Neural cell (in vitro differentiated cells): Measurements from ENCODE around the gene COBL. TPM values are rescaled to one million over a fixed set of nuclear protein-coding genes. Genes with fewer than 3 reads are reported as not detected.

Experiments
- H2AFZ ChIP-seq: fragments of 200-600, 300-800 bp; sonication (generic), shearing (Covaris generic); 2 replicates; pipeline ENCODE4 v1.6.0; 2014; ENCODE audit warnings: low read depth, mild to moderate bottlenecking, antibody characterized with exemption, low read length, moderate library complexity
- H3F3A ChIP-seq: fragments of 200-600 bp; shearing (Covaris generic); 2 replicates; pipeline ENCODE4 v1.6.1; 2016; ENCODE audit warnings: mild to moderate bottlenecking, moderate library complexity, mixed read lengths, antibody characterized with exemption, low read length; ENCODE audit not compliant: insufficient read depth, poor library complexity, severe bottlenecking
- H3K27ac ChIP-seq: fragments of 200-600, 300-800 bp; sonication (generic), shearing (Covaris generic); 2 replicates; pipeline ENCODE4 v1.5.1; 2014; ENCODE audit warnings: mild to moderate bottlenecking, low read length, moderate library complexity
- H3K27me3 ChIP-seq: fragments of 300-800, 200-600 bp; sonication (generic), shearing (Covaris generic); 2 replicates; pipeline ENCODE4 v1.6.0; 2014; ENCODE audit warnings: mild to moderate bottlenecking, low read depth, low read length, moderate library complexity; ENCODE audit not compliant: insufficient read depth
- H3K36me3 ChIP-seq: fragments of 300-800, 200-600 bp; sonication (generic), shearing (Covaris generic); 2 replicates; pipeline ENCODE4 v1.5.1; 2014; ENCODE audit warnings: mild to moderate bottlenecking, antibody characterized with exemption, low read length, moderate library complexity; ENCODE audit not compliant: insufficient read depth
- H3K4me2 ChIP-seq: fragments of 300-800, 200-600 bp; sonication (generic), shearing (Covaris generic); 2 replicates; pipeline ENCODE4 v1.6.0; 2014; ENCODE audit warnings: mild to moderate bottlenecking, low read length
- H3K4me3 ChIP-seq: fragments of 300-800, 200-600 bp; sonication (generic), shearing (Covaris generic); 2 replicates; pipeline ENCODE4 v1.5.1; 2014; ENCODE audit warnings: mild to moderate bottlenecking, low read length, moderate library complexity
- H3K79me2 ChIP-seq: fragments of 200-600 bp; shearing (Covaris generic); replicated peaks from 2 replicates; pipeline ENCODE4 v1.6.0; 2014; ENCODE audit warnings: mild to moderate bottlenecking, low read length, moderate library complexity; ENCODE audit not compliant: insufficient read depth
- H3K9ac ChIP-seq: fragments of 300-800, 200-600 bp; sonication (generic), shearing (Covaris generic); 2 replicates; pipeline ENCODE4 v1.6.1; 2016; ENCODE audit warnings: mild to moderate bottlenecking, low read length, mixed read lengths
- H3K9me2 ChIP-seq: fragments of 200-600 bp; shearing (Covaris generic); 2 replicates; pipeline ENCODE4 v1.6.1; 2016; ENCODE audit warnings: mild to moderate bottlenecking, low read length, mixed read lengths; ENCODE audit not compliant: insufficient read depth
- H3K9me3 ChIP-seq: fragments of 200-600, 300-800 bp; sonication (generic), shearing (Covaris generic); 2 replicates; pipeline ENCODE4 v1.6.1; 2016; ENCODE audit warnings: mild to moderate bottlenecking, mixed run types, low read length, moderate library complexity, mixed read lengths
- H4K20me1 ChIP-seq: fragments of 200-600 bp; shearing (Covaris generic); 2 replicates; pipeline ENCODE4 v1.6.1; 2016; ENCODE audit warnings: mild to moderate bottlenecking, mixed run types; ENCODE audit not compliant: insufficient read depth
- CTCF ChIP-seq: fragments of 450-650 bp; IDR thresholded peaks from 2 replicates; pipeline ENCODE4 v1.5.1; 2014; ENCODE audit warnings: antibody characterized with exemption, mild to moderate bottlenecking, moderate library complexity; ENCODE audit not compliant: poor library complexity, severe bottlenecking
- EP300 ChIP-seq: fragments of 450-650 bp; conservative IDR thresholded peaks from 2 replicates; pipeline ENCODE4 v1.6.1; 2014; ENCODE audit warnings: antibody characterized with exemption, mild to moderate bottlenecking, moderate library complexity; ENCODE audit not compliant: poor library complexity, severe bottlenecking
- EZH2 ChIP-seq: fragments of 200-600, 300-800 bp; shearing (Covaris generic), sonication (generic); IDR thresholded peaks from 2 replicates; pipeline ENCODE4 v1.6.1; 2014; ENCODE audit warnings: antibody characterized with exemption, low read length, borderline replicate concordance, mild to moderate bottlenecking; ENCODE audit not compliant: insufficient read depth, poor library complexity, severe bottlenecking
- MXI1 ChIP-seq: fragments of 450-650 bp; conservative IDR thresholded peaks from 2 replicates; pipeline ENCODE4 v1.6.1; 2014; ENCODE audit warnings: antibody characterized with exemption, mild to moderate bottlenecking; ENCODE audit not compliant: poor library complexity, severe bottlenecking
- POLR2AphosphoS5 ChIP-seq: IDR thresholded peaks from 2 replicates; pipeline ENCODE4 v1.6.1; 2012
- RAD21 ChIP-seq: fragments of 450-650 bp; conservative IDR thresholded peaks from 2 replicates; pipeline ENCODE4 v1.6.1; 2014; ENCODE audit warnings: antibody characterized with exemption, mild to moderate bottlenecking, moderate library complexity
- REST ChIP-seq: IDR thresholded peaks from 2 replicates; pipeline ENCODE4 v1.6.1; 2012; ENCODE audit warnings: borderline replicate concordance
- SMC3 ChIP-seq: fragments of 450-650 bp; conservative IDR thresholded peaks from 2 replicates; pipeline ENCODE4 v1.6.1; 2014; ENCODE audit warnings: antibody characterized with exemption, mild to moderate bottlenecking, moderate library complexity; ENCODE audit not compliant: poor library complexity
- TAF1 ChIP-seq: IDR thresholded peaks from 2 replicates; pipeline ENCODE4 v1.6.1; 2012; ENCODE audit warnings: low read depth
- polyA plus RNA-seq: library from polyadenylated mRNA; depleted of rRNA; stranded (reverse); fragments of >200 nt; gene quantifications from 2 replicates; pipeline ENCODE4 v1.2.3, GENCODE V29; 2014

Gene COBL
- polyA plus RNA-seq, 1 donor from 2014 or later = 0.12 TPM

GRCh38 chr7:51085034-51085692 lies 231.4 kb downstream of the COBL start:
- H3K27me3 ChIP-seq = no peaks in the 10 kb centered on the region
- H3K79me2 ChIP-seq = no peaks in the 10 kb centered on the region
- no peaks in the 10 kb centered on the region for H3K9me3 ChIP-seq
- no peak for TF ChIP-seq MXI1
- no peaks in the 10 kb centered on the region for H3K9me2 ChIP-seq
- no peaks in the 10 kb centered on the region for H3K36me3 ChIP-seq
- H3F3A ChIP-seq = no peaks in the 10 kb centered on the region
- H4K20me1 ChIP-seq = no peaks in the 10 kb centered on the region
- no peak overlapping the region for H2AFZ ChIP-seq
- no peak overlapping the region for H3K4me3 ChIP-seq
- H3K27ac ChIP-seq = no peak overlapping the region
- H3K4me2 ChIP-seq = no peak overlapping the region
- H3K9ac ChIP-seq = no peak overlapping the region

DNA sequence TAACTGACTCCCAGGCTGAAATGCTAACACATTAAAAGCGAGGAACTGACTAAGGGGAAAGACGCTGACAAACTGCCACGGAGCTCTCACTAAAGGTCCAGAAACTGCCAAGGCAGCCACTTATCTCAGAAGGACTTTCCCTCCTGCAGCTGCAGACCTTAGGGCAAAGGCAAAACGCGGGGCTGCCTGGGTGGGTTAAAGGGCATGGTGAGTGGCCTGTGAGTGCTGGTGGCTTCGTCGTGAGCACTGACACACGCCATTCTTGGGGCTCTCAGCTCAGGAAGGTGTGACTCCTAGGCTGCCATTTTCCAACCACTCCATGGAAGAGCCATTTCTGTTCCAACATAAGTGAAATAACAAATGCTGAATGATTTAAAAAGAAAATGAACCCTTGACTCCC lies 232.5 kb downstream of the COBL start:
- H2AFZ ChIP-seq = no peak overlapping the region
- H3K9me2 ChIP-seq = no peaks in the 10 kb centered on the region
- H3K9me3 ChIP-seq = no peaks in the 10 kb centered on the region
- H3K36me3 ChIP-seq = no peaks in the 10 kb centered on the region
- H4K20me1 ChIP-seq = no peaks in the 10 kb centered on the region
- H3K27me3 ChIP-seq = no peaks in the 10 kb centered on the region
- TF ChIP-seq POLR2AphosphoS5 (no peak), MXI1 (no peak), TAF1 (no peak), EZH2 (no peak), CTCF (no peak), EP300 (no peak), RAD21 (no peak), REST (no peak), SMC3 (no peak)
- no peak overlapping the region for H3K4me2 ChIP-seq
- no peak overlapping the region for H3K4me3 ChIP-seq
- H3F3A ChIP-seq = no peaks in the 10 kb centered on the region
- no peak overlapping the region for H3K27ac ChIP-seq
- no peak overlapping the region for H3K9ac ChIP-seq
- H3K79me2 ChIP-seq = no peaks in the 10 kb centered on the region
